Vagina (tissue), 2 donors: ENCODE results near the gene SHISA4. TPM values are rescaled to one million over a fixed set of nuclear protein-coding genes. Genes with fewer than 3 reads are reported as not detected.
A peak's percentile ranks its signal among the peaks of the same experiment; 100 is the strongest.

Experiments
- DNase-seq, 2 donors: peaks; one replicate each; pipeline ENCODE4 v3.0.0-alpha.2; 2017; ENCODE audit errors: extremely low spot score in 2 of 2
- H3K27ac ChIP-seq: fragments of 200-600 bp; sonication (generic); one replicate; pipeline ENCODE4 v1.5.1; 2019
- H3K27me3 ChIP-seq: fragments of 200-600 bp; sonication (generic); one replicate; pipeline ENCODE4 v1.5.1; 2019
- H3K36me3 ChIP-seq, 2 donors: fragments of 200-600 bp; sonication (generic); one replicate each; pipeline ENCODE4 v1.5.1; 2017 to 2019
- H3K4me1 ChIP-seq: fragments of 200-600 bp; sonication (generic); one replicate; pipeline ENCODE4 v1.5.1; 2019
- H3K4me3 ChIP-seq, 2 donors: fragments of 200-600 bp; sonication (generic); 1 replicate in 1 of 2; 2 replicates in 1 of 2; pipeline ENCODE4 v1.5.1; 2016 to 2019
- H3K9me3 ChIP-seq: fragments of 200-600 bp; sonication (generic); one replicate; pipeline ENCODE4 v1.5.1; 2019
- CTCF ChIP-seq, 3 experiments: fragments of 450-650 bp in 2 of 3; fragments of 200-600 bp in 1 of 3; sonication (generic) in 1 of 3; IDR thresholded peaks; one replicate each; pipeline ENCODE4 v1.5.1; 2017 to 2019; ENCODE audit warnings: antibody characterized with exemption in 3 of 3, mild to moderate bottlenecking in 2 of 3, moderate library complexity in 2 of 3
- POLR2A ChIP-seq, 2 donors: fragments of 450-650 bp; IDR thresholded peaks; one replicate each; pipeline ENCODE4 v1.6.1; 2017; ENCODE audit warnings: antibody characterized with exemption in 2 of 2, mild to moderate bottlenecking in 2 of 2, moderate library complexity in 2 of 2
- POLR2AphosphoS5 ChIP-seq, 2 donors: sonication (generic); formaldehyde crosslinking; IDR thresholded peaks; one replicate each; pipeline ENCODE4 v1.9.0; 2017; ENCODE audit warnings: antibody characterized with exemption in 2 of 2, mild to moderate bottlenecking in 2 of 2, low read depth in 1 of 2; ENCODE audit not compliant: insufficient read depth in 1 of 2
- intact Hi-C: fragments of 100-400 bp; cut with DNase I; formaldehyde crosslinking; loops from one replicate; pipeline ENCODE4 v1.15.1; 2023
- total RNA-seq: library from RNA; depleted of rRNA; stranded (reverse); fragments of >200 nt; gene quantifications from one replicate; pipeline ENCODE4 v1.2.3, GENCODE V29; 2016

SHISA4 gene
- total RNA-seq, 1 donor from 2014 or later, result 16.2 TPM

- Histone ChIP-seq H3K4me1 (peaks cover 60% of the 10 kb centered on the region), H3K9me3 (no peaks in the 10 kb centered on the region), H3K4me3 (no peak overlapping the region), H3K27ac (peak overlapping the region; percentile 93), H3K27me3 (no peaks in the 10 kb centered on the region), H3K36me3 (peaks cover 0 to 15% of the 10 kb centered on the region in 2 donors)
- no peak for TF ChIP-seq CTCF (IDR thresholded peaks at IDR 0.05)
- no peak for TF ChIP-seq POLR2AphosphoS5 (IDR thresholded peaks at IDR 0.05; ENCODE audit: insufficient read depth in 1 of 2, low read depth in 1 of 2)
- TF ChIP-seq POLR2A (IDR thresholded peaks at IDR 0.05), result no peak
- no peak for DNase-seq
- intact Hi-C loops, result loop anchor here (2.0 kb wide), 1 partner anchor 45 kb away; the partner anchor contains the start of gene LMOD1
These were observed 13.5 kb downstream of the SHISA4 start for GRCh38 chr1:201902198-201902597.

- DNase-seq, result no peak
- no peaks in the 10 kb centered on the region for H3K9me3 ChIP-seq
- H3K4me3 ChIP-seq, result no peak overlapping the region
- H3K27ac ChIP-seq, result peak overlapping the region; percentile 93
- H3K36me3 ChIP-seq, result peaks cover 0 to 10% of the 10 kb centered on the region in 2 donors
- no peak for TF ChIP-seq POLR2A (IDR thresholded peaks at IDR 0.05)
- peak in 1 of 2 donors; percentile 79 for TF ChIP-seq POLR2AphosphoS5 (IDR thresholded peaks at IDR 0.05; ENCODE audit: insufficient read depth in 1 of 2, low read depth in 1 of 2)
- no peak for TF ChIP-seq CTCF (IDR thresholded peaks at IDR 0.05)
- intact Hi-C loops, result loop anchor here (2.0 kb wide), 1 partner anchor 44 kb away; the partner anchor contains the start of gene LMOD1
- H3K27me3 ChIP-seq, result no peaks in the 10 kb centered on the region
- H3K4me1 ChIP-seq, result peaks cover 68% of the 10 kb centered on the region
These were observed 14.4 kb downstream of the SHISA4 start for GRCh38 chr1:201903135-201903534.

- TF ChIP-seq POLR2A (IDR thresholded peaks at IDR 0.05) (no peak), POLR2AphosphoS5 (IDR thresholded peaks at IDR 0.05; ENCODE audit: insufficient read depth in 1 of 2, low read depth in 1 of 2) (peak in 1 of 2 donors; percentile 58)
- Histone ChIP-seq H3K4me1 (peaks cover 82% of the 10 kb centered on the region), H3K4me3 (no peak overlapping the region), H3K27ac (peak overlapping the region; percentile 93), H3K27me3 (no peaks in the 10 kb centered on the region), H3K36me3 (no peaks in the 10 kb centered on the region), H3K9me3 (no peaks in the 10 kb centered on the region)
- intact Hi-C loops, result no loop called here
- no peak for DNase-seq
These were observed 15.9 kb downstream of the SHISA4 start for GRCh38 chr1:201904579-201904978.

- no peak for DNase-seq
- intact Hi-C loops, result no loop called here
- TF ChIP-seq POLR2AphosphoS5 (IDR thresholded peaks at IDR 0.05; ENCODE audit: insufficient read depth in 1 of 2, low read depth in 1 of 2) (no peak), CTCF (IDR thresholded peaks at IDR 0.05) (no peak), POLR2A (IDR thresholded peaks at IDR 0.05) (no peak)
- no peaks in the 10 kb centered on the region for H3K36me3 ChIP-seq
- H3K4me3 ChIP-seq, result peak overlapping the region in 1 of 2 donors; percentile 16
- no peaks in the 10 kb centered on the region for H3K27me3 ChIP-seq
- H3K9me3 ChIP-seq, result no peaks in the 10 kb centered on the region
- H3K4me1 ChIP-seq, result peaks cover 86% of the 10 kb centered on the region
- peak overlapping the region; percentile 93 for H3K27ac ChIP-seq
These were observed 16.7 kb downstream of the SHISA4 start for GRCh38 chr1:201905234-201905890.

- H3K4me1 ChIP-seq, result peaks cover 84% of the 10 kb centered on the region
These were observed 17.6 kb downstream of the SHISA4 start for GRCh38 chr1:201906336-201906735.

More at GRCh38 chr1:201906336-201906735, 17.6 kb downstream of the SHISA4 start:
- H3K27ac ChIP-seq, result peak overlapping the region; percentile 93
- H3K9me3 ChIP-seq, result no peaks in the 10 kb centered on the region
- H3K27me3 ChIP-seq, result no peaks in the 10 kb centered on the region
- no peak for DNase-seq
- H3K4me3 ChIP-seq, result no peak overlapping the region
- no peaks in the 10 kb centered on the region for H3K36me3 ChIP-seq
- intact Hi-C loops, result no loop called here
- TF ChIP-seq POLR2AphosphoS5 (IDR thresholded peaks at IDR 0.05; ENCODE audit: insufficient read depth in 1 of 2, low read depth in 1 of 2) (no peak), POLR2A (IDR thresholded peaks at IDR 0.05) (no peak), CTCF (IDR thresholded peaks at IDR 0.05) (no peak)
